ENCODE data around the gene USP30.

The USP30 gene

DNA sequence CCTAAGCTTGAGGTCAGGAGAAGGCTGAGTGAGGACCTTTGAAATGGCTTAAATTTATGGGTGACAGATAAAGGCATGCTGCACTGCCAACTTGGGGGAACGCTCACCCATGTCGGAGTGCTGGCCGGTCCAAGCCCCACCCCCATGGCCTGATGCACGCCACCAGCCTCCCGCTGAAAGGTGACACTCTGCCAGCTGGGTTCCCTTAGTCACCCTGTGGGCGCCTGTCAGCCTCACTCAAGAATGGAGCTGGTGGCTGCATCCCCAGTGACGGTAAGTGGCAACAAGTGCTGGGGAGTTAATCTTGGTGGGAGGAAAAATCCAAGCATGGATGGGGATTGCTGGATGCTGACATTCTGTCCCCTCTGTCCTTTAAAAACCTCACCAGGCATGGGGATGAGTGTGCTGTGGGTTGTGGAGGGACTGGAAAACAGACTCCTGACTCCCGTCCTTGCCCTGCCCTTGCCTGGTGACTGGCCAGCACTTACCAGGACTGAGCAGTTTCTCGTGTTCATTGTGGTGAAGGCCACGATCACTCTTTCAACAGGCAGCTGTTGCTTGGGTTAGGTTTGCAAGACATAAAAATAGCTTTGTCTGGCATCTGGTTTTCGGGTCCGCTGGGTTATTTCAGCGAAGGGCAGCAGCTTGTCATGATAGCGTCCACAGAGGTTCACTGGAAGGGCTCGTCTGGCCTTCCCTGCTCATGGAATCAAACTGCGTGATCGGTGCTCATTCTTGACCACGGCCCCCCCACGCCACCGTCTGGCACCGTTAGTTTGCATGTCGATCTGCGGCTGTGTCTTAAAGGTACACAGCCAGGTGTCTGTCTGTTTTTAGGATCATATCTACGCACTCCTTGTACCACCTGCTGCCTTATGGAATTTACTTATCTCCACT is 79.0 kb downstream of the USP30 start:
- H3K4me3 Mint-ChIP-seq: no peak overlapping the region
- TF ChIP-seq, protein P1, sequence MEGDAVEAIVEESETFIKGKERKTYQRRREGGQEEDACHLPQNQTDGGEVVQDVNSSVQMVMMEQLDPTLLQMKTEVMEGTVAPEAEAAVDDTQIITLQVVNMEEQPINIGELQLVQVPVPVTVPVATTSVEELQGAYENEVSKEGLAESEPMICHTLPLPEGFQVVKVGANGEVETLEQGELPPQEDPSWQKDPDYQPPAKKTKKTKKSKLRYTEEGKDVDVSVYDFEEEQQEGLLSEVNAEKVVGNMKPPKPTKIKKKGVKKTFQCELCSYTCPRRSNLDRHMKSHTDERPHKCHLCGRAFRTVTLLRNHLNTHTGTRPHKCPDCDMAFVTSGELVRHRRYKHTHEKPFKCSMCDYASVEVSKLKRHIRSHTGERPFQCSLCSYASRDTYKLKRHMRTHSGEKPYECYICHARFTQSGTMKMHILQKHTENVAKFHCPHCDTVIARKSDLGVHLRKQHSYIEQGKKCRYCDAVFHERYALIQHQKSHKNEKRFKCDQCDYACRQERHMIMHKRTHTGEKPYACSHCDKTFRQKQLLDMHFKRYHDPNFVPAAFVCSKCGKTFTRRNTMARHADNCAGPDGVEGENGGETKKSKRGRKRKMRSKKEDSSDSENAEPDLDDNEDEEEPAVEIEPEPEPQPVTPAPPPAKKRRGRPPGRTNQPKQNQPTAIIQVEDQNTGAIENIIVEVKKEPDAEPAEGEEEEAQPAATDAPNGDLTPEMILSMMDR (IDR thresholded peaks at IDR 0.05): no peak
- peaks cover 19% of the 10 kb centered on the region for H3K27me3 Mint-ChIP-seq (ENCODE audit: low read depth, poor library complexity)
- H3K4me1 Mint-ChIP-seq: peaks cover 34% of the 10 kb centered on the region
- H3K9me3 Mint-ChIP-seq: peaks cover 24% of the 10 kb centered on the region
- DNase-seq: peak; percentile 62
- peaks cover 4% of the 10 kb centered on the region for H3K36me3 Mint-ChIP-seq (ENCODE audit: low read depth)
- H3K27ac Mint-ChIP-seq: peak overlapping the region; percentile 1

DNA sequence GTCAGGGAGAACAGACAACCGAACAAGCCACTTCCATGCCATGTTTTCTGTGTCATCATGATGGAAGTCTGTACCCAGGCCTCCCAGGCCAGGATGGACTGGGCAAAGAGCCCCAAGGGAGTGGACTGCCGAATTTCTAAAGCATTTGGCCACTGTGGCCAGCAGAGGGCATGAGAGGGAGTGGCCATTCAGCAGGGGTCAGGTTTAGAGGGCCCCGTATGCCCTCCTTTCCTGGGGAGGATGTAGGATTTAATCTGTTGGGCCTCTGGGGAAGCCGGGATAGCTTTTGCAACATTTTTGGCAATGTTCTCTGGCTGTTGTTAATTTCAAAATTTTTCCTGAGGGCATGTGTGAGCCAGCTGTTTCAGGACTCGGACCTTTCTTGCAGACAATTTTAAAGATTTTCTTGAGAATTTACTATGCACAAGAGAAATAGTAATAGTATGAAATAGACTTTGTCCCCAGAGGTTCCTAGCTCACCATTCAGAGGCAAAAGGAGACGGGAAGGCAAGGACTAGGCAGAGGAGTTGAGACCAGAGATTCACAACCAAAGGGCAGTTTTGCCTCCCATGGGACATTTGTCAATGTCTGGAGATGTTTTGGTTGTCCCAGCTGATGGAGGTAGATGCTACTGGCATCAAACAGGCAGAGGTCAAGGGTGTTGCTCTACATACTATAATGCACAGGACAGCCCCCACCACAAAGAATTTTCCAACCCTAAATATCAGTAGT is 82.0 kb downstream of the USP30 start:
- Mint-ChIP-seq H3K27ac (no peak overlapping the region), H3K36me3 (ENCODE audit: low read depth) (peaks cover 10% of the 10 kb centered on the region), H3K27me3 (ENCODE audit: low read depth, poor library complexity) (peaks cover 27% of the 10 kb centered on the region), H3K9me3 (peaks cover 32% of the 10 kb centered on the region), H3K4me1 (peaks cover 34% of the 10 kb centered on the region), H3K4me3 (no peak overlapping the region)
- TF ChIP-seq, protein P1 (IDR thresholded peaks at IDR 0.05): peak; percentile 47
- DNase-seq: peak; percentile 32

DNA sequence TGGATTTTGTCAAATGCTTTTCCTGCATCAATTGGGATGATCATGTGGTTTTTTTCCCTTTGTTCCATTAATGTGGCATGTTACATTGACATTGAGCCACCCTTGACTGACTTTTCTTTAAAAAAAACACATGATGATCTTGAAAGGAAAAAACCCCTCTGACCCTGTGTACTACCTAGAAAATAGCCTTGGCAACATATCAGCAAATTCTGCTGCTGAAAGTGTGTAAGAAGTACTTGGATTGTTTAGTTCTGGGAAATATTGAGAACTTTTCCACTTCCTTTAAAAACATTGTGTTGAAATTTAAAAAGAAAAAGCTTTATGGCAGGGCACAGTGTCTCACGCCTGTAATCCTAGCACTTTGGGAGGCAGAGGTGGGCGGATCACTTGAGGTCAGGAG is 84.7 kb downstream of the USP30 start:
- H3K27ac Mint-ChIP-seq: no peak overlapping the region
- peaks cover 24% of the 10 kb centered on the region for H3K27me3 Mint-ChIP-seq (ENCODE audit: low read depth, poor library complexity)
- no peak overlapping the region for H3K4me3 Mint-ChIP-seq
- no peak for DNase-seq
- peaks cover 10% of the 10 kb centered on the region for H3K4me1 Mint-ChIP-seq
- H3K36me3 Mint-ChIP-seq (ENCODE audit: low read depth): peaks cover 10% of the 10 kb centered on the region
- TF ChIP-seq, protein P1 (IDR thresholded peaks at IDR 0.05): no peak
- peaks cover 32% of the 10 kb centered on the region for H3K9me3 Mint-ChIP-seq
